Calu3 (cell line): Measurements from ENCODE around the gene CCDC32. TPM values are rescaled to one million over a fixed set of nuclear protein-coding genes. Genes with fewer than 3 reads are reported as not detected.

Experiments
- BruUV-seq: library from RNA; stranded (reverse); fragments of 400-500 nt; replicated peaks from 2 replicates; lab custom pipeline; 2021; lab: Mats Ljungman, UMichigan
- CTCF ChIA-PET: fragments of 300-600 bp; sonication (Branson Sonifier 250); formaldehyde crosslinking; loops from one replicate; lab custom pipeline; 2022; ENCODE audit warnings: antibody characterized with exemption; lab: Charles Lee
- DNase-seq: peaks from one replicate; pipeline ENCODE4 v3.0.0; 2022
- H3K27ac Mint-ChIP-seq: one replicate; pipeline ENCODE4 v1.8.0; 2022; ENCODE audit warnings: mixed read lengths; ENCODE audit not compliant: unreplicated experiment
- H3K27me3 Mint-ChIP-seq: one replicate; pipeline ENCODE4 v1.8.0; 2022; ENCODE audit warnings: mixed read lengths; ENCODE audit not compliant: unreplicated experiment
- H3K36me3 Mint-ChIP-seq: one replicate; pipeline ENCODE4 v1.8.0; 2022; ENCODE audit warnings: mild to moderate bottlenecking, moderate library complexity, mixed read lengths; ENCODE audit not compliant: insufficient read depth, unreplicated experiment
- H3K4me1 Mint-ChIP-seq: one replicate; pipeline ENCODE4 v1.8.0; 2022; ENCODE audit warnings: mild to moderate bottlenecking, low read depth, mixed read lengths; ENCODE audit not compliant: unreplicated experiment
- H3K4me3 Mint-ChIP-seq: one replicate; pipeline ENCODE4 v1.8.0; 2022; ENCODE audit warnings: mild to moderate bottlenecking, low read depth, moderate library complexity, mixed read lengths; ENCODE audit not compliant: unreplicated experiment
- H3K9me3 Mint-ChIP-seq: one replicate; pipeline ENCODE4 v1.8.0; 2022; ENCODE audit warnings: low read depth, mixed read lengths; ENCODE audit not compliant: unreplicated experiment
- intact Hi-C: fragments of 100-400 bp; cut with micrococcal nuclease; formaldehyde crosslinking; loops from one replicate; pipeline ENCODE4 v1.10.0; 2022; ENCODE audit not compliant: unreplicated experiment
- total RNA-seq: library from RNA; stranded (reverse); gene quantifications from 2 replicates; pipeline ENCODE4 v1.2.3, GENCODE V29; 2022
- TF ChIP-seq, protein P1 (sequence below): fragments of 200-600 bp; IDR thresholded peaks from one replicate; pipeline ENCODE4 v1.8.0; 2022; ENCODE audit warnings: antibody characterized with exemption; ENCODE audit not compliant: unreplicated experiment

CCDC32 gene
- total RNA-seq, 1 experiment from 2014 or later: 13.6 TPM

DNA sequence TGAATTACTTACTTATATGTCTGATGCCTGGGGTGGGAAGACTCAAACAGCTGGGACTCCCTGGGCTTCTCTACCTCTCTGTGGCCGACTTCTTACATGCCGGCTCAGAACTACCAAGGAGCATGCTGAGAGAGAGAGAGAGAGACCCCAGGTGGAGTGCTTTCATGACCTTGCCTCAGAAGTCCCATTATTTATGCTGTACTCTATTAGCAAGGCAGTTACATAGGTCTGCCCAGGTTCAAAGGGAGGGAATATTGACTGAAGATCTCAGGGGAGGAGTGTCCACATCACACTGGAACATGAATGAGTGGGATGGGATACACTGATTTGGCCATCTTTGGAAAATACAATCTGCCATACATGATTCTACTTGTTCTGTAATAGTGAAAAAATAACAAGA is 16.2 kb downstream of the CCDC32 start:
- no peaks in the 10 kb centered on the region for H3K4me1 Mint-ChIP-seq
- no peaks in the 10 kb centered on the region for H3K27me3 Mint-ChIP-seq
- no peaks in the 10 kb centered on the region for H3K36me3 Mint-ChIP-seq
- BruUV-seq: no TSS peak
- CTCF ChIA-PET: no interaction called here
- H3K4me3 Mint-ChIP-seq: no peak overlapping the region
- intact Hi-C loops: no loop called here
- H3K9me3 Mint-ChIP-seq: no peaks in the 10 kb centered on the region
- no peak overlapping the region for H3K27ac Mint-ChIP-seq
- TF ChIP-seq, protein P1, sequence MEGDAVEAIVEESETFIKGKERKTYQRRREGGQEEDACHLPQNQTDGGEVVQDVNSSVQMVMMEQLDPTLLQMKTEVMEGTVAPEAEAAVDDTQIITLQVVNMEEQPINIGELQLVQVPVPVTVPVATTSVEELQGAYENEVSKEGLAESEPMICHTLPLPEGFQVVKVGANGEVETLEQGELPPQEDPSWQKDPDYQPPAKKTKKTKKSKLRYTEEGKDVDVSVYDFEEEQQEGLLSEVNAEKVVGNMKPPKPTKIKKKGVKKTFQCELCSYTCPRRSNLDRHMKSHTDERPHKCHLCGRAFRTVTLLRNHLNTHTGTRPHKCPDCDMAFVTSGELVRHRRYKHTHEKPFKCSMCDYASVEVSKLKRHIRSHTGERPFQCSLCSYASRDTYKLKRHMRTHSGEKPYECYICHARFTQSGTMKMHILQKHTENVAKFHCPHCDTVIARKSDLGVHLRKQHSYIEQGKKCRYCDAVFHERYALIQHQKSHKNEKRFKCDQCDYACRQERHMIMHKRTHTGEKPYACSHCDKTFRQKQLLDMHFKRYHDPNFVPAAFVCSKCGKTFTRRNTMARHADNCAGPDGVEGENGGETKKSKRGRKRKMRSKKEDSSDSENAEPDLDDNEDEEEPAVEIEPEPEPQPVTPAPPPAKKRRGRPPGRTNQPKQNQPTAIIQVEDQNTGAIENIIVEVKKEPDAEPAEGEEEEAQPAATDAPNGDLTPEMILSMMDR: no peak
- no peak for DNase-seq

GRCh38 chr15:40545457-40545856 is 19.4 kb downstream of the CCDC32 start:
- CTCF ChIA-PET: no interaction called here
- Mint-ChIP-seq H3K27ac (no peak overlapping the region), H3K4me1 (no peaks in the 10 kb centered on the region), H3K27me3 (no peaks in the 10 kb centered on the region), H3K4me3 (no peak overlapping the region), H3K9me3 (no peaks in the 10 kb centered on the region), H3K36me3 (no peaks in the 10 kb centered on the region)
- no peak for DNase-seq
- TF ChIP-seq, protein P1: no peak
- BruUV-seq: no TSS peak
- intact Hi-C loops: no loop called here

DNA sequence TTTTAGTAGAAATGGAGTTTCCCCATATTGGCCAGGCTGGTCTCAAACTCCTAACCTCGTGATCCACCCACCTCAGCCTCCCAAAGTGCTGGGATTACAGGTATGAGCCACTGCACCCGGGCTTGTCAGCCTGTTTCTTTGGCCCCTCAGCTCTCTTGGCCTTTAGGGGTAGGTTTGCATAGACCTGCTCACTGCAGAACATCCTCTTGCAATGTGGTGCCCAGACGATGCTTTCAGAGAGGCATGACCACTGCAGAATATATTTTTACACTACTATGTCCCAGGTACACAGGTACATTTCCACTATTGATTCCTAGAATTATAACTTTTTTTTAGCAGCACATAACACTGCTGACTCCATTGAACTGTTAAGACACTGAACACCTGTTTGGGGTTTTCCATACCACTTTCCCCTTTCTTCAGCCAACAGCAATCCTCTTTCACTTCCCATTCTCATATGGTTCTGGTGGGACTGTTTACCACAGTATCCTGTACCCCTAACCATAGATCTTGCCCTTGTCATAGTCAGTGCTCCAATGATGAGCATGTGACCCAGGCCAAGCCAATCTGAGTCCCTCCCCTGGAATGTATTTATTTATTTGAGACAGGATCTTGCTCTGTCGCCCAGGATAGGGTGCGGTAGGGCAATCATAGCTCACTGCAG is 21.1 kb downstream of the CCDC32 start:
- TF ChIP-seq, protein P1: no peak
- H3K4me3 Mint-ChIP-seq: no peak overlapping the region
- H3K4me1 Mint-ChIP-seq: no peaks in the 10 kb centered on the region
- DNase-seq: no peak
- CTCF ChIA-PET: no interaction called here
- no TSS peak for BruUV-seq
- H3K27me3 Mint-ChIP-seq: no peaks in the 10 kb centered on the region
- H3K9me3 Mint-ChIP-seq: no peaks in the 10 kb centered on the region
- H3K27ac Mint-ChIP-seq: no peak overlapping the region
- intact Hi-C loops: no loop called here
- H3K36me3 Mint-ChIP-seq: no peaks in the 10 kb centered on the region

DNA sequence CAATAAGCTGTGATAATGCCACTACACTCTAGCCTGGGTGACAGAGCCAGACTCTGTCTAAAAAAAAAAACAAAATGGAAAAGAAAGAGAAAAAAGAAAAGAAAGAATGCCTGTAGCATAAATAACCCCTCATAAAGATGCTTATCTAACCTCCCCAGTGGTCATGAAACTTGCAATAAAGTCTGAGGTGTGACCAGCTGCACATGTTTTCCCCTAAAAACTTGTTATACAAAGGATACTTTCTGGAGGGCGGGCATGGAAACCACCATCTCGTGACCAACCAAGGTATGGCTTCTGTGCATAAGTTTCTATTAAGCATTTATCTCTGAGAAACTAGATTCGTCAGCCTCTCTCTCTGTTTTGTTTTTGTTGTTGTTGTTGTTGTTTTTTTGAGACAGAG is 21.8 kb downstream of the CCDC32 start:
- DNase-seq: no peak
- Mint-ChIP-seq H3K27ac (no peak overlapping the region), H3K36me3 (no peaks in the 10 kb centered on the region), H3K4me1 (no peaks in the 10 kb centered on the region), H3K27me3 (no peaks in the 10 kb centered on the region), H3K9me3 (no peaks in the 10 kb centered on the region), H3K4me3 (no peak overlapping the region)
- TF ChIP-seq, protein P1: no peak
- intact Hi-C loops: no loop called here
- BruUV-seq: no TSS peak
- CTCF ChIA-PET: interaction anchor here (0.7 kb wide), 1 partner anchor 241 kb away, joined by 4 read pairs; no protein-coding TSS in a partner anchor
